ENCODE measurements around the gene FANCF.
"Not testable (repeated sequence)": the region's sequence is repeated elsewhere in the genome, so short reads cannot be mapped to it uniquely, and the experiment has no call there.

FANCF gene, protein sequence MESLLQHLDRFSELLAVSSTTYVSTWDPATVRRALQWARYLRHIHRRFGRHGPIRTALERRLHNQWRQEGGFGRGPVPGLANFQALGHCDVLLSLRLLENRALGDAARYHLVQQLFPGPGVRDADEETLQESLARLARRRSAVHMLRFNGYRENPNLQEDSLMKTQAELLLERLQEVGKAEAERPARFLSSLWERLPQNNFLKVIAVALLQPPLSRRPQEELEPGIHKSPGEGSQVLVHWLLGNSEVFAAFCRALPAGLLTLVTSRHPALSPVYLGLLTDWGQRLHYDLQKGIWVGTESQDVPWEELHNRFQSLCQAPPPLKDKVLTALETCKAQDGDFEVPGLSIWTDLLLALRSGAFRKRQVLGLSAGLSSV

GRCh38 chr11:22625448-22626287 is at the start of gene FANCF:
Gene FANCF (minus strand): TSS chr11:22625823. CDS start chr11:22625810, 13 bp downstream.
- DNase-seq (ENCODE audit: low read depth), result peak; percentile 100

DNA sequence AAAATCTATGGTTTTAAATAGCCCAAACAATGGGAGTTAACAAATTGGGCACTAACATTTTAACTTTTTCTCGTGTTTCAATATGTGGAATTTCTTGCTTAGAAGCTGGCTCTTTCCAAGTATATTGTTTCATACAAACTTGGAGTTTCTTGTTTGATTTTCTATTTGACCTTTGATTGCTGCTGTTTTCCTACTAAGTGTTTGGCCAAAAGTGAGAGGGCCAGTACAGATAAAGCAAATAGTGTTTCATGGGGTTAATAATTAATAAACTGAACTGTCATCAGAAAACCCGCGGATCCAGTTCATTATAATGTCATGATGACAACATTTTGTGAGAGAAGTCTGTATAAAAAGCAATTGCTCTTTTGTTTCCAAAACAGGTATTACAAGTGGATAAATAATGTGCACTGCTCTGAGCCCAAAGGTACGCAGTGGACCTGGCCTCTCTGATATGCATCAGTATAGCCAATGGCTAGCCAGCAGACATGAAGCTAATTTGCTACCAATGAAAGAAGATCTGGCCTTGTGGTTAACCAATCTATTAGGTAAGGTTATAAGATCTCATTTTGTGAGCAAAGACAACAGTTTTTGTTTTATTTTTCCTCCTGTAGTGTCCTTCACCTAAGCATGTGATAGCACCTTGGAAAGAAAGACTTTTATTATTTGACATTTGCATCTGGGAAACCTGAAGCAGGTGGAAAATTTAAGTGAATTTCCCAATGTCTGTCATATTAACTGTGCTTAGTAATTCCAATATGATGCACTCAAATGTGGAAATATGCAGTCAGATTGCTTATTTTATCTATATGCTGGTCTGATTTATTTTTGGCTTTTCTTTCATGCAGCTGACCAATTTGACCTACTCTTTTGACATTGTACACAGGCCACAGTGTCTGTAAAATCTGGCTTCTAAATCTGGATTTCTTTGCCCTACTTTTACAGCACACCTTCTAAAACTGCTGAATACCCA is 49.1 kb upstream of the FANCF start:
- no peak for DNase-seq (ENCODE audit: low read depth)

- no peak for DNase-seq (ENCODE audit: low read depth)
Measured at GRCh38 chr11:22671751-22672150, 46.1 kb upstream of the FANCF start.

- peak; percentile 20 for DNase-seq (ENCODE audit: low read depth)
Measured at GRCh38 chr11:22670830-22671229, 45.2 kb upstream of the FANCF start.

DNA sequence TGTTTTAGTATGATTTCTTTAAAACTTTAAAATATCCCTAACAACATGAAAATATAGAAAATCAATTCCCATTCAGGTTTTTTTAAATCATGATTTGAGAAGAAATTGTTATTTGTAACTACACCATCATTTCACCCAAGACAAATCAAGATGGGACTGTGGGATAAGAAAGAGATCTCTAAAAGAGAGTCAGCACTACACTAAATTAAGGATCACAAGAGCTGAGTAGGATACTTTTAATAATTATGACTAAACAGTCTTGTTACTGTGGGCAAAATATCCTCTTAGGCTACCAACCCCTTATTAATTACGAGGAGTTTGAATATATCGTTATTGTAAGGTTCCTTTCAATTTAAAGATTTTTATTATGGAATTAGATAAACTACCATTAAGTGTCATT is 43.7 kb upstream of the FANCF start:
- no peak for DNase-seq (ENCODE audit: low read depth)

DNA sequence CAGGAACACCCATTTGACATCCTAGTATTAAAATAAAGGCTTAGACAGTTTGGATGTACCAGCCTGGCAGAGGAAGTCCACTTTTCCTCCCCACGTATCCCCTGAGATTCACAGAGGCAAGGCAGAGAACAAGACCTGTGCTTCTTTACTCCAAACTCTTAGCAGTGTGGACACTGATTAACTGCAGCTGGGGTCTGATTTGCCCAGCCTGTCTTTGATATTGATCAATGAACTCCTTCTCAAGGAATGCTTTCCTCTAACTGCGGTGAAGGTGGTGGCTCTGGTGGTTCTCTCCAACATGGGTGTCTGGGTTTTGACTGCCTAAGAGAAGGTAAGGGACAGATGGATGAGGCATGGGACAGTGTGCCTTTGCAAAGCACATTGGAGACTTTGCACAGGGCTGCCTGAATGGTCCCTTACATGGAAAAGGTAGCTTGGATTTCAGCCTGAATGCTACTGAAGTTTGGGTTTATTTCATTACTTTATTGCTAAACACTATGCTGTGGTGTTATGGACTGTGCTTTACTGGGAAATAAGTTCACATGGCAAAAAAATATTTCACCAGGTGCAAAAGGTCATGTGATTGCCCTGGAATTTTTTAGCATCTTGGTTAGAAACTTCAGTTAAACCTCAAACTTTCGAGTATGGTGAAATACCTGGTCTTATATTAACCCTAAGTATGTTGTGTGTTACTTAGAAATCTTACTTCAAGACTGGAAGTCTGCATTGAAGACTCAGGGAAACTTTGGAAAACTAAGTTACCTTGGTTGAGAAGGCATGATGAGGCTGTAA is 42.6 kb upstream of the FANCF start:
- DNase-seq (ENCODE audit: low read depth), result no peak

- DNase-seq (ENCODE audit: low read depth), result peak; percentile 1
Measured at GRCh38 chr11:22666688-22667439, 41.2 kb upstream of the FANCF start.

- no peak for DNase-seq (ENCODE audit: low read depth)
Measured at GRCh38 chr11:22666325-22666687, 40.7 kb upstream of the FANCF start, which contains the start of gene GAS2. Gene GAS2 (plus strand): TSS chr11:22666611. CDS start chr11:22674870, 8,259 bp downstream.

- DNase-seq (ENCODE audit: low read depth), result no peak
Measured at GRCh38 chr11:22659783-22660182, 34.2 kb upstream of the FANCF start.

DNA sequence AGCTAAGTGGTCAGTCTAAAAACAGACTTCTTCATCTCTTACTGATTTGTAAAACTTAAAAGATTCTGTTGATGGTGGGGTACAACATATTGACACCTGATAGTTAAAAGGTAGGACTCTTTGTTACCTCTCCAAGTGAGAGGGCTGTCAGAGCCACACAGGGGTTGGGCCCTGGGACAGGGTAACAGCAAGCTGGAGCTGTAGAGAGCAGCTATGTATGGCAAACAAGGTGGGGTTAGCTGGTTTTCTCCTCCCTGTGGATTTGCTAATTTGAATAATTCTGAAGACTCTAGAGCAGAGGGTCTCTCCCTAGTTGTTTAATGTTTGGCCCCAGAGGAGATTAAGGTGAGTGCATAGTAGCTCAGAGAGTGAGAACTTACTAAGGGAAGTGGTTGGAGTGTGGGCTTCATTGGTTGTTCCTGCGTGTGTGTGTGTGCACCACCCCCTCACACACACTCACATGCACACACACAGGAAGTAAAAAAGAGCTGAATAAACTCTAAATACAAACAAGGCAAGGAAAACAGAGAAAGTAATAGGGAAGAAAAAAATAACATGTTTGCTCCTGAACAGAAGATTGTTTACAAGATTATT is 31.6 kb upstream of the FANCF start:
- no peak for DNase-seq (ENCODE audit: low read depth)

DNA sequence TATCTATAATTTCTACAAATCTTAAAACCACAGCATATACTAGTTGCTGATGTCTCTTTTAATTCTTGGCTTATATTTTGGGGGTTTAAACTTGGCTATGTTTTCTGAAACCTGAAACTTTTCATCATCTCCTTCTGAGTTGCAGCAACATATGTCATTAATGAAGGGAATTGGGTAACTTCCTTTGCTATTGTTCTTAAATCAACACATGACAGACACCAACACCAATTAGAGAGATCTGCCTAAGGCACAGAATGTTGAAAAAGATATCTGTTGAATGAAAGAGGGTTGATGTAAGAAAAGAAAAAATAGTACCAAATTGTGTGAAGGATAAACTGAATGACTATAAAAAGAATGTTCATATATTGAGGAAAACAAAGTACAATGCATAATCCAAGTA is 30.5 kb upstream of the FANCF start:
- DNase-seq (ENCODE audit: low read depth), result peak; percentile 0

- DNase-seq (ENCODE audit: low read depth), result not testable (repeated sequence)
Measured at GRCh38 chr11:22652346-22652745, 26.7 kb upstream of the FANCF start.

DNA sequence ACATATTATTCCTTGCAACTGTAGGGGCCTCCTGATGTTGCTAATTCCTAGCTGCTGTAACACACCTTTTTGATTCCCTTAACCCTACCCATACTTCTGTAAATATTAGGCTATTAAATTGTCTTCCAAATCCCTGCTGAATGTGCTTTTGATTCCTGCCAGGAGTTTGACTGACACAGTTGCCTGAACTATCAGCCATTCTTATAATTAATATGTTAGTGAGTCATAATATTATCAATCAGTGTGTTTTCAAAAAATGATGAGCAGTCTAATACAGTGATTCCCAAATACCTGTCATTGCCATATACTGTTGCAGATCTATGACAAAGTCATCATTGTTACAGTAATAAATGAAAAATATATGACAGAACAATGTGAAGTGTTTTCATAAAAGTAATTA is 15.9 kb upstream of the FANCF start:
- DNase-seq (ENCODE audit: low read depth), result no peak

DNA sequence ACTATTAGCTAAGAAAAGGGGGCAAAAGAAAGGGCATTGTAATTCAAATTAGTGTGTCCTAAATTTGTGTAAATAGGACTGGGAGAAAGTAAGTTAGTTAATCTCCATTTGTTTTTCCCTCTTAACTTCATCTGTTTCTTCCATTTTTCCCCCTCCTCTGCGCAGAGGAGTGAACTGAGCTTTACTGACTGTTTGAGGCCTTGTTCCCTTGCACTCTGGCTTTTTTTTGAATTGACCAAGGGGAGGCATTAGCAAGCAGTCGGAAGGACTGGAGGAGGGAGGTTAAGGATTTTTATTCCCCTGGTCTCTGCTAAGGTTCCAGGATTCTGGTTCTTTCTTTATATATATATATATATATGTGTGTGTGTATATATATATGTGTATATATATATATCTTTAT is 15.2 kb upstream of the FANCF start:
- no peak for DNase-seq (ENCODE audit: low read depth)

- no peak for DNase-seq (ENCODE audit: low read depth)
Measured at GRCh38 chr11:22635689-22636088, 10.1 kb upstream of the FANCF start.

DNA sequence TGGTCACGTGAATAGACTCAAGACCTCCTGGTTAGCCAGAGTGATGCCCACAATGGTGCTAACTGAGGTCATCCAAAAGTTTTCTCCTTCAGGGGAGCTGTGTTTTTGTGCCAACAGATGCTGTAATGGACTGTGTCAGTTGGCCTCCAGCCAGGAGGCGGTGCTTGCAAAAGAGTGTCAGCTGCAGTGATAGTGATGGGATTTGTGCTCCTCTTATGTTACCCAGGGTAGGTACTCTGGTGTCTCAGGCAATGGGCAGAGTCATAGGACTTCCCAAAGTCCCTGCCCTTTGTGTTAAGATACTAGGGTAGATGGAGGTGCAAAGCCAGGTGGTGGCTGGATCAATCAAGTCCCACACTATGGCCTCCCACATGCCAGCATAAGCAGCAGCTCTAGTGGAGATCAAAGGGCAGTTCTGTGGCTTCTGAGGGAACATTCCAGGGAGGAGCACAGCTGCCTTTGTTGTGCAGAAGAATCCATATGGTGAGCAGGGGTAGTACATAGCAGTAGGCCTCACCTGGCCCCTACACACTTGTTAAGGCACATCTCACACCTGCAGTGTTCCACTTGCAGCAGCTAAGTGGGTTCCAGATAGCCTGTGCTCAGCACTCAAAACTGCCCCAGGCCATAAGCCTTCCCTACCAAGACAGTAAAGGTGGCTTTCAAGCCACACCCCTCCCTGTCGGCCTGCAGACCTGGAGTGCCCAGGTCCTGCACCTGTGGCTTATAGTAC is 9.4 kb upstream of the FANCF start:
- peak; percentile 16 for DNase-seq (ENCODE audit: low read depth)

DNA sequence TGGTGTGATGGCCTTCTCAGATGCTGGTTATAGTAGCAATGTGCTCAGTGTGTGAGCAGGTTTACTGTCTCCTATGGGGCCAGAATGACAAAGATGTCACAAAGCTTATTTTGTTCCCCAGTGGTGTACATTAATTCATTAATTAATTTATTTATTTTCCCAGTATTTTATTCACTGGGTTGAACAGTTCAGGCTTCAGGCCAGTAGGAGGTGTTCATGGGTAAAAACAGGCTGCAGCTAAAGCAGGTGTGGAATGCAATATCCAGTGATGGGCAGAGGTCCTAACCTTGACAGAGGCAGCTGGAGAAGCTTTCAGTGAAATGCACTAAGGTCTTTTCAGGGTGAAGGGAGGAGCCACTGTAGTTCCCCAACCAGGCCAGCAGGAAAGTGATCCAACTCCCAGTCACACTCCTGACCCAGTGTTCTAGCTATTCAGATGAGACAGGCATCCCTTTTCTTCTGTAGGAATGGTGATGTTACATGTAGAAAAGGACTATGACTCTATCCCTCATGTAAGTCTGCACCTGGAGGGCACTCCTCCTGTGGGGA is 7.8 kb upstream of the FANCF start:
- DNase-seq (ENCODE audit: low read depth), result no peak

DNA sequence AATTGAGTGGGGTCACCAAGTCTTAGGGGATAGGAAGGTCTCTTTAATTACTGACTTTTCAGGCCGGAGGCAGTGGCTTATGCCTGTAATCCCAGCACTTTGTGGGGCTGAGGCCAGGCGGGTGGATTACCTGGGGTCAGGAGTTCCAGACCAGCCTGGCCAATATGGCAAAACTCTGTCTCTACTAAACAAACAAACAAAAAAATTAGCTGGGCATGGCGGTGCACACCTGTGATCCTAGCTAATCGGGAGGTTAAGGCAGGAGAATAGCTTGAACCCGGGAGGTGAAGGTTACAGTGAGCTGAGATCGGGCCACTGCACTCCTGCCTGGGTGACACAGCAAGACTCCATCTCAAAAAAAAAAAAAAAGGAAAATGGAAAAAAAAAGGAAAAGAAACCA is 1.8 kb upstream of the FANCF start:
- no peak for DNase-seq (ENCODE audit: low read depth)

Measured in amniotic epithelial cell (primary cell).